Ovary (tissue), 3 donors: ENCODE data around the gene MBD1.

Experiments
- CTCF ChIP-seq, 3 donors: fragments of 450-650 bp in 2 of 3; fragments of 200-600 bp in 1 of 3; IDR thresholded peaks; one replicate each; pipeline versions ENCODE4 v1.5.1 to v1.8.0; 2016 to 2022; ENCODE audit warnings: antibody characterized with exemption in 3 of 3, mild to moderate bottlenecking in 1 of 3
- POLR2A ChIP-seq: fragments of 450-650 bp; IDR thresholded peaks from one replicate; pipeline ENCODE4 v1.6.1; 2017; ENCODE audit warnings: antibody characterized with exemption, mild to moderate bottlenecking, moderate library complexity
- donor health status: DM: no; HTN: no; CAD: no.

GRCh38 chr18:50313031-50313607 lies 31.8 kb upstream of the MBD1 start:
- no peak for TF ChIP-seq CTCF (IDR thresholded peaks at IDR 0.05)
- no peak for TF ChIP-seq POLR2A
